Measurements from ENCODE around the gene MDFIC.

MDFIC gene

DNA sequence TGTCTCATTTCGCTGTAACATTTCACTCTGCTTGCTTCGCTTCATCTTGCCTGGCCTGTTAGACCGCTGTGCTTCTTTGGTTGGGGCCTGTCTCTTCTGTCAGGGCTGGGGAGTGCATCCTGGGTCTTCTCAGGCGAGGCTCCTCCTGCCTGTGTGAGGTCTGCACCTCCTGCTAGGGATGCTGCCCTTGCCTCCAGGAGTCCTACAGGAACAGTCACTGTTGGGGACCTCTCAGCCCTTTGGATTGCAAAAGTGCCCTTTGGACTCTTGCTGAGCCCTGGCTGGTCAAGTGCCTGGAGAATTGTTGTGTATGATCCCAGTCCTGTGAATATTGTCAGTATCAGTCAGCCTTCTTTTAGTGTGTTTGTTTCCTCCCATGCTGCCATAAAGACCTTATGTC is 84.1 kb downstream of the MDFIC start:
- H3K27ac ChIP-seq (ENCODE audit: low read length), result no peak overlapping the region
- peaks cover 30% of the 10 kb centered on the region; the same call in 1 of the 2 replicates for H3K4me1 ChIP-seq (ENCODE audit: insufficient read depth, low read length)
- 0 out of 2 replicates have a peak overlapping the region, but pooled peaks have one; percentile 3 for H3K4me3 ChIP-seq (ENCODE audit: low read length)

DNA sequence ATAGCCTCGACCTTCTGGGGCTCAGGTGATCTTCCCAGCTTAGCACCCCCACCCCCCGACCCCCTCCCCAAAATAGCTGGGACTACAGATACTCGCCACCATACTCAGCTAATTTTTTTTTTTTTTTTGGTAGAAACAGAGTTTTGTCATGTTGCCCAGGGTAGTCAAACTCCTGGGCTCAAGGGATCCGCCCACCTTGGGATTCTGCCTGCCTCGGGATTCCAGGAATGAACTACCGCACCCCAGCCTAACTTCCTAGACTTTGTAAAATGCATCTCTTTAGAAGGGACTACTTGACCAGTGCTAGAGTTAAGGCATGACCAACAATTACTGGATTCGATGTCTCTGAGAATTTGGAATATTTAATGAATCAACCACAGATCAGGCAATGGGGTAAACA is 85.9 kb downstream of the MDFIC start:
- H3K27ac ChIP-seq (ENCODE audit: low read length), result no peak overlapping the region
- no peaks in the 10 kb centered on the region for H3K36me3 ChIP-seq (ENCODE audit: insufficient read depth, low read depth, low read length)
- no peaks in the 10 kb centered on the region for H3K9me3 ChIP-seq (ENCODE audit: insufficient read depth, low read depth, low read length)
- no peak overlapping the region for H3K9ac ChIP-seq (ENCODE audit: low read depth, low read length)
- peaks cover 21% of the 10 kb centered on the region for H3K27me3 ChIP-seq (ENCODE audit: insufficient read depth, low read length)
- peaks cover 30% of the 10 kb centered on the region; the same call in 1 of the 2 replicates for H3K4me1 ChIP-seq (ENCODE audit: insufficient read depth, low read length)
- no peak overlapping the region for H3K4me3 ChIP-seq (ENCODE audit: low read length)

More for the DNA sequence above, 84.1 kb downstream of the MDFIC start:
- Histone ChIP-seq H3K9ac (ENCODE audit: low read depth, low read length) (no peak overlapping the region), H3K27me3 (ENCODE audit: insufficient read depth, low read length) (peaks cover 21% of the 10 kb centered on the region), H3K9me3 (ENCODE audit: insufficient read depth, low read depth, low read length) (no peaks in the 10 kb centered on the region), H3K36me3 (ENCODE audit: insufficient read depth, low read depth, low read length) (no peaks in the 10 kb centered on the region)

DNA sequence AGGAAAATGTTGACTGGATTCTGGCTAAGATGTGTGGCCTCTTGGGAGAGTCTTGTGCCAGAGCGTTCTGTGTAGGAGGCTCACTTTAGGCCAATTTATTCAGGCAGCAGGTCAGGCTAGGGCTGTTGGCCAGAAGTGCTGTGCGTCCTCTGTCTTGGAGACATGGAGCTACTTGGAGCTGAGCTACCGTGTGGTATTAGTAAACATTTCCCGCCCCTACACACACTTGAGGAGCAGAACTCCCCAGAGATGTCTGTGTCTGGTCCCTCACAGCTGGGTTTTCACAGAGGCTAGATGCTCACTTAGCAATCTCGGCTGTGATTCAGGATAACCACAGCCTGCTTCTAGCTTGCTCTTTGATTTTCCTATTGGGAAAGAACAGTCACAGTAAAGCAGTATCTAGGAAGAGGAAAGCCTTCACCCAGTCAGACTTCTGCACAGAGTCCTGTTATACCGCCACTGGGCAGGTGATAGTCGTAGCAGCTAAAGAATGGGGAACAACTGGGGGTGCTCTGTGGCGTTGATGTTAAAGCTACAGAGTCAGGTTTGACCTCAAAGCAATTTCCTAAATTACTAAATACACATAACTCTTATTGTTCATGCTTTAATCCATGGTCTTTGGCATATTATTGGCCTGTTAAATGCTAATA is 86.7 kb downstream of the MDFIC start:
- H3K27ac ChIP-seq (ENCODE audit: low read length), result no peak overlapping the region
- H3K4me1 ChIP-seq (ENCODE audit: insufficient read depth, low read length), result peaks cover 30% of the 10 kb centered on the region; the same call in 1 of the 2 replicates
- no peaks in the 10 kb centered on the region for H3K36me3 ChIP-seq (ENCODE audit: insufficient read depth, low read depth, low read length)
- peaks cover 21% of the 10 kb centered on the region for H3K27me3 ChIP-seq (ENCODE audit: insufficient read depth, low read length)
- no peak overlapping the region for H3K4me3 ChIP-seq (ENCODE audit: low read length)
- no peak overlapping the region for H3K9ac ChIP-seq (ENCODE audit: low read depth, low read length)
- H3K9me3 ChIP-seq (ENCODE audit: insufficient read depth, low read depth, low read length), result no peaks in the 10 kb centered on the region

DNA sequence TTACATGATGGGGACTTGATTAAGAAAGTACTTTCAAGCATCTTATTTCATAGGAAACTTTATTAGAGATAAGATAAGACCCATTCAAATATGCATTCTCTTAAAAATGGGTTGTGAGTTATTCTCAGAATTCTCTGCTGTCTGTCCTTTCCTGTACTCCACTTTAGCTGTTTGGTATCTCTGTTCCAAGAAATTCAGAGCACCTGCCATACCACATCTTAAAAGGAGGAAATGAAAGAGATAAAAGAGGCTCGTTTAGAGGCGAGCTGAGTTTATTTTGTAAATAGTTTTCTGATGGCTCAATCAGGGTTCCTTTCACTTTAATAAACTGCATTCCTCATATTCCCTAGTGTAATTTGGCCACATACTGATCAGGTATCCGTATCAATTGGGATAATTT is 87.2 kb downstream of the MDFIC start:
- H3K36me3 ChIP-seq (ENCODE audit: insufficient read depth, low read depth, low read length), result no peaks in the 10 kb centered on the region
- peaks cover 30% of the 10 kb centered on the region; the same call in 1 of the 2 replicates for H3K4me1 ChIP-seq (ENCODE audit: insufficient read depth, low read length)
- H3K4me3 ChIP-seq (ENCODE audit: low read length), result no peak overlapping the region; the same call in 1 of the 2 replicates
- no peaks in the 10 kb centered on the region for H3K9me3 ChIP-seq (ENCODE audit: insufficient read depth, low read depth, low read length)
- peaks cover 20% of the 10 kb centered on the region for H3K27me3 ChIP-seq (ENCODE audit: insufficient read depth, low read length)
- no peak overlapping the region for H3K9ac ChIP-seq (ENCODE audit: low read depth, low read length)
- H3K27ac ChIP-seq (ENCODE audit: low read length), result no peak overlapping the region

DNA sequence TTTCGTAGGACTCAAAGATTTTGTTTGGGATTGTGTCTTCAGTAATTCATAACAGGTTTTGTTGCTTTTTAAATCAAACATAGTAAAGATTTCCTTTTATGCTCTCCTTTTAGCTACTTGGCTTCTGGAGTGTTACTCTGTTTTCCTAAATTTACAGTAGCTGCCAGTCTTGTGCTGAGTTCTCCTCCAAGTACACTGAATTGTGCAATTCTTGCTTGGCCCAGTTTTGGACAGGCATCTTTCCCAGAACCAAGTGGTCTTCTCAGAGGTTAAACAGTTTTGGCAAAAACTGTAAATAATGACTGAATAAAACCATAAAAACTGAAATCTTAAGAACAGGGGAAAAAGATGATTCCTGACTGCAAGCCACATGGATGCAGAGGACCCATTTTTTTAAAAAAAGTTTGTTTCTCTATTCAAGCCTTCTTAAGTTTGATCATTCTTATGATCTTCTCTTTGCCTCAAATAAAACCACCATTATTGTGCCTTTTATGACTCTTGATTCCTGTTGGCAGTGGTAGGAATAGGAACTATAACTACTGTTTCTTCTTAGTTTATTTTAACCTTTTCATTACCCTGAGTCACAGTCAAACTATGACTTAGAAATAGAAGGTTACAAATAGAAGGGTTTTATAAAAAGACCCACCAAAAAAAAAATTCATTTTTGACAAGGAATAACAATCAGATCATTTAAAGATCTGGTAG is 88.0 kb downstream of the MDFIC start:
- Histone ChIP-seq H3K9me3 (ENCODE audit: insufficient read depth, low read depth, low read length) (no peaks in the 10 kb centered on the region), H3K4me1 (ENCODE audit: insufficient read depth, low read length) (peaks cover 30% of the 10 kb centered on the region; the same call in 1 of the 2 replicates), H3K36me3 (ENCODE audit: insufficient read depth, low read depth, low read length) (no peaks in the 10 kb centered on the region), H3K9ac (ENCODE audit: low read depth, low read length) (no peak overlapping the region), H3K27ac (ENCODE audit: low read length) (no peak overlapping the region), H3K27me3 (ENCODE audit: insufficient read depth, low read length) (peaks cover 12% of the 10 kb centered on the region; the same call in 1 of the 2 replicates), H3K4me3 (ENCODE audit: low read length) (no peak overlapping the region)

DNA sequence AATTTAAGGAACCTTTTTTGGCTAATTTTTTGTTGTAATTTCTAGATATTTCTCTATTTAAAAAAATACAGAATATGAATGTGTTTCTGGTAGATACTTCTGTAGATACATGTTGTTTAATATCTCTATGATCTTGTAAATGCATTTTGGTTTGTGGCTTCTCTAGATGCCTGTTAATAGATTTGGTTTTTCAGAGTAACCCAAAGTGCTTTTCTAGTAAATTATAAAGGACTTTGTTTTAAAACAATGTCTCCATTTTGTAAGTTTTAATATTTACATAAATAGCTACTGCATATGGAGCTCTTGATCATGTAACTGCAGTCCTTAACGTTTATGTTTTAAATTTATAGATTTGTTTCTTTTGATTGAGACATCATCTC is 88.5 kb downstream of the MDFIC start:
- H3K9ac ChIP-seq (ENCODE audit: low read depth, low read length), result no peak overlapping the region
- peaks cover 7% of the 10 kb centered on the region; the same call in 1 of the 2 replicates for H3K27me3 ChIP-seq (ENCODE audit: insufficient read depth, low read length)
- H3K4me3 ChIP-seq (ENCODE audit: low read length), result no peak overlapping the region
- no peak overlapping the region for H3K27ac ChIP-seq (ENCODE audit: low read length)
- no peaks in the 10 kb centered on the region for H3K36me3 ChIP-seq (ENCODE audit: insufficient read depth, low read depth, low read length)
- H3K9me3 ChIP-seq (ENCODE audit: insufficient read depth, low read depth, low read length), result no peaks in the 10 kb centered on the region
- peaks cover 27% of the 10 kb centered on the region; the same call in 1 of the 2 replicates for H3K4me1 ChIP-seq (ENCODE audit: insufficient read depth, low read length)

DNA sequence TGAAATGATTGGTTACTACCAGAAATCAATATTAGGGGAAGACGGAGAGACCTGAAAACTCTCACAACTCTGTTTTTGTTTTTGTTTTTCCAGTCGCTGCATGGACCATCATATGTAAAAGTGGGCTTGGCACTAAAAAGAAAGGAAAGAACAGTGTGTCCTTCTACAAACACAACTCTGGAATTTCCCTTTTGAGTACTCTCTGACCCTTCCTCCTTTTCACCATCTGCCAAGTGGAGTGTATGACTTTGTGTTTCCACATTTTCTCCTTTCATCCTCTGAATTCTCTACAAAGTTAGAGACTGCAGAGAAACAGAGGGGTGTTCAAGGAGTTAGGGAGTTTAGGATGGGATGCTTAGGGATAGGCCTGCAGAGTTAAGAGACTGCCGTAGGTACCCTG is 92.0 kb downstream of the MDFIC start:
- H3K9ac ChIP-seq (ENCODE audit: low read depth, low read length), result no peak overlapping the region
- no peak overlapping the region for H3K27ac ChIP-seq (ENCODE audit: low read length)
- peaks cover 13% of the 10 kb centered on the region; the same call in 1 of the 2 replicates for H3K4me1 ChIP-seq (ENCODE audit: insufficient read depth, low read length)
- no peaks in the 10 kb centered on the region for H3K27me3 ChIP-seq (ENCODE audit: insufficient read depth, low read length)
- H3K9me3 ChIP-seq (ENCODE audit: insufficient read depth, low read depth, low read length), result no peaks in the 10 kb centered on the region
- H3K4me3 ChIP-seq (ENCODE audit: low read length), result no peak overlapping the region
- no peaks in the 10 kb centered on the region for H3K36me3 ChIP-seq (ENCODE audit: insufficient read depth, low read depth, low read length)

DNA sequence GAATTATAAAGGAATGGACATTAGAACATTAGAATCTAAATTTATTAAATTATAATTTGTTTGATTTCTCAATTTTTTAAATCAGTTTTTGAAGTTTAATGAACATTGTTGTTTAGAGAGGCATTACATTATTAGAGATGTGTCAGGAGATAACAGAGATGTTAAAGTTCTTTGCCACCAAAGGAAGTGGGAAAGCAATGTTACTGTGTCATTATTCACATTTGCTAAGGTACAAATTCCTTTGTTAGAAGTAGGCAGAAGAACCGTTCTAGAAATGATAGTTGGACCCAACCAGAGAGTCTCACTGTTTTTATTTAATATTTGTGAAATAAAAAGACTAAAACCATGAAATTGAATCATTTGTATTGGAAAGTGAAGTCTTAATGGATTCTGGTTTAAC is 92.9 kb downstream of the MDFIC start:
- Histone ChIP-seq H3K36me3 (ENCODE audit: insufficient read depth, low read depth, low read length) (no peaks in the 10 kb centered on the region), H3K27me3 (ENCODE audit: insufficient read depth, low read length) (no peaks in the 10 kb centered on the region), H3K4me1 (ENCODE audit: insufficient read depth, low read length) (peaks cover 4% of the 10 kb centered on the region; the same call in 1 of the 2 replicates), H3K4me3 (ENCODE audit: low read length) (no peak overlapping the region), H3K27ac (ENCODE audit: low read length) (no peak overlapping the region), H3K9me3 (ENCODE audit: insufficient read depth, low read depth, low read length) (no peaks in the 10 kb centered on the region), H3K9ac (ENCODE audit: low read depth, low read length) (no peak overlapping the region)

DNA sequence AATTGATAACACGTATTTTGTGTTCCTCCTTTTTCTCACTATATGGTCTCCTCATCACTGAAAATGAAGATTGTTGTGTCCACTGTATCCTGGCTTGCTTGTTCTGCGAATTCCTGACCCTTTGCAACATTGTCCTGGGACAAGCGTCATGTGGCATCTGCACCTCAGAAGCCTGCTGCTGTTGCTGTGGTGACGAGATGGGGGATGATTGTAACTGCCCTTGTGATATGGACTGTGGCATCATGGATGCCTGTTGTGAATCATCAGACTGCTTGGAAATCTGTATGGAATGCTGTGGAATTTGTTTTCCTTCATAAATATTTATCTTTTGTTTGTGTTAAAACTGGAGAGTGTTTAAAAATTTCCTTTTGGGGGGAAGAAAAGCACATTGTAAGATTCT is 93.7 kb downstream of the MDFIC start:
- H3K27ac ChIP-seq (ENCODE audit: low read length), result no peak overlapping the region
- H3K27me3 ChIP-seq (ENCODE audit: insufficient read depth, low read length), result no peaks in the 10 kb centered on the region
- H3K9me3 ChIP-seq (ENCODE audit: insufficient read depth, low read depth, low read length), result no peaks in the 10 kb centered on the region
- no peak overlapping the region for H3K4me3 ChIP-seq (ENCODE audit: low read length)
- no peaks in the 10 kb centered on the region for H3K36me3 ChIP-seq (ENCODE audit: insufficient read depth, low read depth, low read length)
- no peak overlapping the region for H3K9ac ChIP-seq (ENCODE audit: low read depth, low read length)
- no peaks in the 10 kb centered on the region for H3K4me1 ChIP-seq (ENCODE audit: insufficient read depth, low read length)

DNA sequence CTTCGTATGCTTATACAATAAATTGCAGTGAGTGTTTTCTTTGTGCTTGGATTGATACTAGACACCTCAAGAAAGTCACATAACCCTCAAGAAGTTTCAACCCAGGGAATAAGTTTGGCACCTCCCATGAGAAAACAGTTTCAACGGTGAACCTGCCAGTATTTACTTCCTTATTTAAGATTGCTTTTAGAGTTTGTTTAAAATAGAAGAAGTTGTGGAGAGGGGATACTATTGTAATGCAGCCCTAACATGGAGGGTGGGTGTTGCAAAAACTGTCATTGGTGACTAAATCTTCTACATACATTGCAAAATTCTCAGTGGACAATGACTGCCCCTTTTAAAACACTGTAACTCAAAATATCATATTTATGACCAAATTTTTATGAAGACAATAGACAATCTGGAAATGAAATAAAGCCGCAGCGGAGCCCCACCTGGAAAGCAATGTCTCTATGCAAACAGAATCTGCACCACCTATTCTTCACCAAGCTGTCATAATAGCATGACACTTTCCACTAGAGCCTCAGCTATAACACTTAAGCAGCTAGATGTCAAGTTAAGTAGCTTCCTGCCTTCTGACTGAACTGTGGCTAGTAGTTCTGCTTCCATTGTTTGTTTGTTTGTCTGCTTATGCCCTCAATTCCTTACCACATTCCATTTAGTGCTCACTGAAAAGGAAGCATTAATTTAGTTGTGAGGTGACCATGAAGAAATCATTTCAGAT is 98.2 kb downstream of the MDFIC start:
- Histone ChIP-seq H3K9me3 (ENCODE audit: insufficient read depth, low read depth, low read length) (no peaks in the 10 kb centered on the region), H3K4me3 (ENCODE audit: low read length) (no peak overlapping the region), H3K27me3 (ENCODE audit: insufficient read depth, low read length) (no peaks in the 10 kb centered on the region), H3K27ac (ENCODE audit: low read length) (no peak overlapping the region), H3K9ac (ENCODE audit: low read depth, low read length) (no peak overlapping the region), H3K36me3 (ENCODE audit: insufficient read depth, low read depth, low read length) (no peaks in the 10 kb centered on the region), H3K4me1 (ENCODE audit: insufficient read depth, low read length) (no peaks in the 10 kb centered on the region)

DNA sequence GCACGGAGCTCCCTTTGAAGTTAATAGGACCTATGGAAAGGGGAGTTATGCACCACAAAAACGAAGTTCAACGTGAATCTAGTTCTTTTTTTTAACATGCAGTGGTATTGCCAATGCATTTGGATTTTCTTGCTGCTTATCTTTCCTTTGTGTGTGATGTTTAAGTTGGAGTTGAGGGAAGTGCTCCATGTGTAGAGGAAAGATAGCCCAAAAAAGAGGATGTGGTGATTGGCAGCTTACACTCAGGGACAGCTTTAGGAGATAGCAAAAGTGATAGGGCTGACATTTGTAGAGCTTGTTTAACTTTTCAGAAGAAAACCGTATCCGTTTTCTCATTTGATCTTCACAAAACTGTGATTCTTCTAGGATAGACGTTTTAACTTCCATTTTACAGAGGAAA is 101.3 kb downstream of the MDFIC start:
- H3K4me3 ChIP-seq (ENCODE audit: low read length), result no peak overlapping the region
- H3K9ac ChIP-seq (ENCODE audit: low read depth, low read length), result no peak overlapping the region
- no peak overlapping the region for H3K27ac ChIP-seq (ENCODE audit: low read length)

More for the DNA sequence above, 101.3 kb downstream of the MDFIC start:
- H3K27me3 ChIP-seq (ENCODE audit: insufficient read depth, low read length), result no peaks in the 10 kb centered on the region
- no peaks in the 10 kb centered on the region for H3K9me3 ChIP-seq (ENCODE audit: insufficient read depth, low read depth, low read length)
- H3K36me3 ChIP-seq (ENCODE audit: insufficient read depth, low read depth, low read length), result no peaks in the 10 kb centered on the region
- no peaks in the 10 kb centered on the region for H3K4me1 ChIP-seq (ENCODE audit: insufficient read depth, low read length)

All from iPS-20b (cell line).